PC-9 (cell line): ENCODE measurements around the gene NUP35. TPM values are rescaled to one million over a fixed set of nuclear protein-coding genes. Genes with fewer than 3 reads are reported as not detected.

ENCODE experiments used
- BruUV-seq: library from RNA; stranded (reverse); fragments of 400-500 nt; replicated peaks from 2 replicates; lab custom pipeline; 2021; lab: Mats Ljungman, UMichigan
- CTCF ChIA-PET: fragments of 300-600 bp; sonication (Branson Sonifier 250); formaldehyde crosslinking; loops from one replicate; lab custom pipeline; 2022; ENCODE audit warnings: antibody characterized with exemption; lab: Charles Lee
- POLR2A ChIA-PET: fragments of 300-600 bp; sonication (Branson Sonifier 250); formaldehyde crosslinking; loops from one replicate; lab custom pipeline; 2022; ENCODE audit warnings: antibody characterized with exemption; ENCODE audit not compliant: unreplicated experiment; lab: Charles Lee
- DNase-seq, 2 experiments: peaks; one replicate each; pipeline versions ENCODE4 v3.0.0 to v3.0.0-alpha.2; 2015 to 2022; ENCODE audit warnings: mixed read lengths in 1 of 2
- H2AFZ ChIP-seq: fragments of 200-600 bp; sonication (generic); 2 replicates; pipeline ENCODE4 v1.8.1; 2017; ENCODE audit warnings: antibody characterized with exemption
- H3F3A ChIP-seq: fragments of 200-600 bp; sonication (generic); 2 replicates; pipeline ENCODE4 v1.8.1; 2017; ENCODE audit warnings: antibody characterized with exemption, mild to moderate bottlenecking, low read depth; ENCODE audit not compliant: insufficient read depth
- H3K27ac ChIP-seq: fragments of 200-600 bp; sonication (generic); 2 replicates; pipeline ENCODE4 v1.6.1; 2016; ENCODE audit warnings: mixed run types
- H3K27me3 ChIP-seq: fragments of 200-600 bp; sonication (generic); 2 replicates; pipeline ENCODE4 v1.6.1; 2016; ENCODE audit warnings: low read depth, mixed run types; ENCODE audit not compliant: insufficient read depth
- H3K36me3 ChIP-seq: fragments of 200-600 bp; sonication (generic); 2 replicates; pipeline ENCODE4 v1.6.1; 2016; ENCODE audit warnings: low read depth, mixed run types
- H3K4me1 ChIP-seq: fragments of 200-600 bp; sonication (generic); replicated peaks from 2 replicates; pipeline ENCODE4 v1.6.1; 2016; ENCODE audit warnings: mixed run types; ENCODE audit not compliant: insufficient read depth
- H3K4me2 ChIP-seq: fragments of 200-600 bp; sonication (generic); 2 replicates; pipeline ENCODE4 v1.6.1; 2017; ENCODE audit warnings: mixed run types
- H3K4me3 ChIP-seq: fragments of 200-600 bp; sonication (generic); 2 replicates; pipeline ENCODE4 v1.6.1; 2016; ENCODE audit warnings: mixed run types
- H3K79me2 ChIP-seq: fragments of 200-600 bp; sonication (generic); 2 replicates; pipeline ENCODE4 v1.6.1; 2017; ENCODE audit warnings: low read depth, mixed run types
- H3K9me2 ChIP-seq: fragments of 200-600 bp; sonication (generic); 2 replicates; pipeline ENCODE4 v1.8.1; 2017; ENCODE audit warnings: mild to moderate bottlenecking; ENCODE audit not compliant: insufficient read depth
- H3K9me3 ChIP-seq: fragments of 200-600 bp; sonication (generic); 2 replicates; pipeline ENCODE4 v1.8.1; 2016; ENCODE audit warnings: low read depth; ENCODE audit not compliant: insufficient read depth
- H4K20me1 ChIP-seq: fragments of 200-600 bp; sonication (generic); 2 replicates; pipeline ENCODE4 v1.8.1; 2017; ENCODE audit not compliant: insufficient read depth
- EZH2 ChIP-seq: fragments of 200-600 bp; sonication (generic); IDR thresholded peaks from 2 replicates; pipeline ENCODE4 v1.8.0; 2017; ENCODE audit warnings: antibody characterized with exemption, low read depth
- intact Hi-C: fragments of 100-400 bp; cut with micrococcal nuclease; formaldehyde crosslinking; loops from one replicate; pipeline ENCODE4 v1.10.0; 2022; ENCODE audit not compliant: unreplicated experiment
- total RNA-seq: library from RNA; stranded (reverse); gene quantifications from 2 replicates; pipeline ENCODE4 v1.2.3, GENCODE V29; 2021
- TF ChIP-seq, protein P1 (sequence below): fragments of 200-600 bp; sonication (generic); conservative IDR thresholded peaks from 2 replicates; pipeline ENCODE4 v1.6.1; 2017; ENCODE audit warnings: mixed run types, antibody characterized with exemption, mild to moderate bottlenecking, moderate library complexity

The NUP35 gene
- total RNA-seq, 1 experiment from 2014 or later = 35.5 TPM

DNA sequence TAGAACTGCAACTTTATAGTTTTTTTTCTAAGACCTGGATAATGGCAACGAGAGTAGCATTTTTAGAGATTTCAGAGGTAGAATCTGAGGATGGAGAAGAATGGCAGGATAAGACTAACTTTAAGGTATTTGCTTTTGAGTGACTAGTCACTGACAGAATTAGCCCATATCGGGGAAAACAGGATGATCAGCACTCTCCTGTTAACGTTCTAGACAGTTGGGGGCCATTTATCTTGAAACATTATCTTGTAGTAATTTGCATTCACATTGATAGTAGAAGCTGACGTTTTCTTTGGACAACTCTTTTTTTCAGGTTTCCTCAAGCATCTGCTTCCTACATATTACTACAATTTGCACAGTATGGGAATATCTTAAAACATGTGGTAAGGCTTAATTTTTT, 32.9 kb downstream of the NUP35 start:
- H3K9me2 ChIP-seq = no peaks in the 10 kb centered on the region
- H3K27ac ChIP-seq = no peak overlapping the region
- no TSS peak for BruUV-seq
- no peak for TF ChIP-seq EZH2
- TF ChIP-seq, protein P1, sequence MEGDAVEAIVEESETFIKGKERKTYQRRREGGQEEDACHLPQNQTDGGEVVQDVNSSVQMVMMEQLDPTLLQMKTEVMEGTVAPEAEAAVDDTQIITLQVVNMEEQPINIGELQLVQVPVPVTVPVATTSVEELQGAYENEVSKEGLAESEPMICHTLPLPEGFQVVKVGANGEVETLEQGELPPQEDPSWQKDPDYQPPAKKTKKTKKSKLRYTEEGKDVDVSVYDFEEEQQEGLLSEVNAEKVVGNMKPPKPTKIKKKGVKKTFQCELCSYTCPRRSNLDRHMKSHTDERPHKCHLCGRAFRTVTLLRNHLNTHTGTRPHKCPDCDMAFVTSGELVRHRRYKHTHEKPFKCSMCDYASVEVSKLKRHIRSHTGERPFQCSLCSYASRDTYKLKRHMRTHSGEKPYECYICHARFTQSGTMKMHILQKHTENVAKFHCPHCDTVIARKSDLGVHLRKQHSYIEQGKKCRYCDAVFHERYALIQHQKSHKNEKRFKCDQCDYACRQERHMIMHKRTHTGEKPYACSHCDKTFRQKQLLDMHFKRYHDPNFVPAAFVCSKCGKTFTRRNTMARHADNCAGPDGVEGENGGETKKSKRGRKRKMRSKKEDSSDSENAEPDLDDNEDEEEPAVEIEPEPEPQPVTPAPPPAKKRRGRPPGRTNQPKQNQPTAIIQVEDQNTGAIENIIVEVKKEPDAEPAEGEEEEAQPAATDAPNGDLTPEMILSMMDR = no peak
- intact Hi-C loops = no loop called here
- no peaks in the 10 kb centered on the region for H3K9me3 ChIP-seq
- H3K36me3 ChIP-seq = peaks cover 49% of the 10 kb centered on the region
- H3F3A ChIP-seq = no peaks in the 10 kb centered on the region
- ChIA-PET CTCF (no interaction called here), POLR2A (no interaction called here)
- peaks cover 5% of the 10 kb centered on the region for H4K20me1 ChIP-seq
- H2AFZ ChIP-seq = no peak overlapping the region
- H3K79me2 ChIP-seq = peaks cover 3% of the 10 kb centered on the region; the same call in 1 of the 2 replicates
- no peak for DNase-seq
- no peaks in the 10 kb centered on the region for H3K4me1 ChIP-seq
- no peak overlapping the region for H3K4me2 ChIP-seq
- H3K4me3 ChIP-seq = no peak overlapping the region
- H3K27me3 ChIP-seq = no peaks in the 10 kb centered on the region

DNA sequence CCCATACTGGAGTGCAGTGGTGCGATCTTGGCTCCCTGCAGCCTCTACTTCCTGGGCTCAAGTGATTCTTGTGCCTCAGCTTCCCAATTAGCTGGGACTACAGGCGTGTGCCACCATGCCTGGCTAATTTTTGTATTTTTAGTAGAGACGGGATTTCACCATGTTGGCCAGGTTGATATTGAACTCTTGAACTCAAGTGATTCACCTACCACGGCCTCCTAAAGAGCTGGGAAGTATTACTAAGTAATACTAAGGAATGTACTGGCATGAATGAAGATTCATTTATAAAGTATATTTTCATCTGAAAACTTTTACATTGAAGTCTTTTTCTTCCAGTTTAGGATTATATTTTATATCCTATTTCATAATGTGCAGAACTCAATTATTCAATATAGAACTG, 38.1 kb downstream of the NUP35 start:
- DNase-seq = no peak
- Histone ChIP-seq H4K20me1 (peaks cover 5% of the 10 kb centered on the region; the same call in 1 of the 2 replicates), H3K4me3 (no peak overlapping the region), H3K9me3 (no peaks in the 10 kb centered on the region), H3K79me2 (no peaks in the 10 kb centered on the region), H3K36me3 (peaks cover 62% of the 10 kb centered on the region), H3K4me2 (no peak overlapping the region), H2AFZ (no peak overlapping the region), H3K27ac (no peak overlapping the region), H3K9me2 (no peaks in the 10 kb centered on the region), H3K27me3 (no peaks in the 10 kb centered on the region), H3F3A (no peaks in the 10 kb centered on the region; the same call in 1 of the 2 replicates), H3K4me1 (no peaks in the 10 kb centered on the region)
- POLR2A ChIA-PET = no interaction called here
- intact Hi-C loops = no loop called here
- no TSS peak for BruUV-seq
- CTCF ChIA-PET = no interaction called here
- TF ChIP-seq, protein P1 = no peak
- TF ChIP-seq EZH2 = no peak

DNA sequence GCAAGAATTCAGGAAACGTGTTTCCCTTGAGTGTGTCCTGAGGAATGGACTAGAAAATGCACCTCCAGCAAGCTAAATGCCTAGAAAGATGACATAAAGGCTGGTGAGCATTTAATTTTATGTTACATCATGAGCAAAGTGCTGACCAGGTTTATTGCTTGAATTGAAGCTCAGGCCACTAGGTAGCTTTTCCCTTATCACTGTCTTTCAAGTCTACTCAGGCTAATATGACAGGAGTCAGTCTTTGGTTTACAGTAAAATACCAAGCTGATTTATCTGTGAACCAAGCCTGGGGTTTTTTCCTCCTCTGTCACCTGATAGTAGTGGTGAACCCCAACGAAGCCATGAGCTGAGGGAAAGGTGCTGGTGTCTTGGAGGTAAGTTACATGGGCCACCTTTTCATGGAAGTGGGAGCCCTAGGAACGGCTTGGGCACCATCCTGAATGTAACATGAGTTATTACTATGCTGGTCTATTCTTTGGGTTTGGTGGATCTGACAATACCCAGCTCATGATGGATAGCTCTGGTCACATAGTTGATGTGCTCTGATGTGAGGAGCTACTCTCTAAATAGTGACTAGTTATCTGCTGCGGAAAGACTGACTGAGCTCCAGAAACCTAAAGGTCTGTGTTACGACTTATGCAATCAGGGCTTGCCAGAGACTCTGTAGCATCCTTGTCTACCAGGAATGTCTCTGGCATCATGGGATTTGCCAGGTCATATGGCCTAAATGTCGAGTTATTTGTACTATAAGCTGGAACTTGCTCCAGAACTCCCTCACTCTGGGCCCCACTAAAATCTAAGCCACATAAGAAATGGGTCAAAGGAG, 39.8 kb downstream of the NUP35 start:
- TF ChIP-seq EZH2 = no peak
- TF ChIP-seq, protein P1 = no peak
- H3K36me3 ChIP-seq = peaks cover 55% of the 10 kb centered on the region
- no peaks in the 10 kb centered on the region for H3K9me3 ChIP-seq
- peaks cover 5% of the 10 kb centered on the region; the same call in 1 of the 2 replicates for H4K20me1 ChIP-seq
- H3K79me2 ChIP-seq = peaks cover 4% of the 10 kb centered on the region; the same call in 1 of the 2 replicates
- no peak overlapping the region for H3K4me3 ChIP-seq
- H3K4me1 ChIP-seq = no peaks in the 10 kb centered on the region
- no peak overlapping the region for H2AFZ ChIP-seq
- no TSS peak for BruUV-seq
- POLR2A ChIA-PET = no interaction called here
- no peaks in the 10 kb centered on the region for H3K9me2 ChIP-seq
- CTCF ChIA-PET = no interaction called here
- no peaks in the 10 kb centered on the region for H3K27me3 ChIP-seq
- H3K27ac ChIP-seq = no peak overlapping the region
- H3K4me2 ChIP-seq = no peak overlapping the region
- no peak for DNase-seq
- no peaks in the 10 kb centered on the region; the same call in 1 of the 2 replicates for H3F3A ChIP-seq
- intact Hi-C loops = no loop called here
